Muscle of leg (tissue), 16 donors: ENCODE measurements around the gene PPP1CB. TPM values are rescaled to one million over a fixed set of nuclear protein-coding genes. Genes with fewer than 3 reads are reported as not detected.

Experiments
- DNase-seq: peaks from one replicate; pipeline ENCODE4 v3.0.0; 2013
- H3K27ac ChIP-seq: one replicate; pipeline ENCODE4 v1.5.1; 2013; ENCODE audit warnings: mild to moderate bottlenecking, low read length, control low read depth
- H3K27me3 ChIP-seq: one replicate; pipeline ENCODE4 v1.6.1; 2013; ENCODE audit warnings: low read length; ENCODE audit not compliant: control insufficient read depth, insufficient read depth
- H3K36me3 ChIP-seq: one replicate; pipeline ENCODE4 v1.6.1; 2013; ENCODE audit warnings: low read length; ENCODE audit not compliant: control insufficient read depth, insufficient read depth
- H3K4me1 ChIP-seq: one replicate; pipeline ENCODE4 v1.6.1; 2013; ENCODE audit warnings: low read length; ENCODE audit not compliant: control insufficient read depth, insufficient read depth
- H3K4me3 ChIP-seq: one replicate; pipeline ENCODE4 v1.5.1; 2013; ENCODE audit warnings: low read length, control low read depth
- H3K9me3 ChIP-seq: replicated peaks from 2 replicates; pipeline ENCODE4 v1.6.1; 2013; ENCODE audit warnings: low read depth, low read length; ENCODE audit not compliant: control insufficient read depth
- WGBS: methylation state at CpG from one replicate; pipeline ENCODE4 v1.1.5; 2013; ENCODE audit warnings: missing lambda C conversion rate; ENCODE audit not compliant: insufficient coverage; 5-methylcytosine and 5-hydroxymethylcytosine counted together
- long read RNA-seq, 11 donors: transcript quantifications; one replicate each; lab custom pipeline, GENCODE V29; 2026
- polyA plus RNA-seq, 8 donors: library from polyadenylated mRNA; unstranded; fragments of 120-200 nt; gene quantifications; one replicate each; pipeline versions ENCODE4 v1.2.1 to v1.2.3, GENCODE V29; 2013; ENCODE audit warnings: inconsistent platforms in 1 of 8, low replicate concordance in 1 of 8; ENCODE audit not compliant: insufficient read length in 8 of 8, insufficient read depth in 1 of 8
- total RNA-seq: library from RNA; stranded (reverse); fragments of 120-200 nt; gene quantifications from one replicate; pipeline ENCODE4 v1.2.4, GENCODE V29; 2013

Gene PPP1CB
- total RNA-seq (124 TPM), polyA plus RNA-seq (100 to 1,000 TPM; 123 to 173 (median 164) TPM)
- long read RNA-seq, donor 1, full-length matches to known transcripts = 37 of 45 reads
- long read RNA-seq, donor 1, partial matches to known transcripts = 8 of 45 reads
- long read RNA-seq, donor 1, other reads (novel, unspliced or antisense) = 0 of 45 reads
- long read RNA-seq, donor 2, full-length matches to known transcripts = 6 of 6 reads
- long read RNA-seq, donor 2, partial matches to known transcripts = 0 of 6 reads
- long read RNA-seq, donor 2, other reads (novel, unspliced or antisense) = 0 of 6 reads
- long read RNA-seq, donor 3, full-length matches to known transcripts = 50 of 62 reads
- long read RNA-seq, donor 3, partial matches to known transcripts = 12 of 62 reads
- long read RNA-seq, donor 3, other reads (novel, unspliced or antisense) = 0 of 62 reads
- long read RNA-seq, donor 4, full-length matches to known transcripts = 42 of 52 reads
- long read RNA-seq, donor 4, partial matches to known transcripts = 10 of 52 reads
- long read RNA-seq, donor 4, other reads (novel, unspliced or antisense) = 0 of 52 reads
- long read RNA-seq, donor 5, full-length matches to known transcripts = 127 of 177 reads
- long read RNA-seq, donor 5, partial matches to known transcripts = 50 of 177 reads
- long read RNA-seq, donor 5, other reads (novel, unspliced or antisense) = 0 of 177 reads
- long read RNA-seq, donor 6, full-length matches to known transcripts = 72 of 100 reads
- long read RNA-seq, donor 6, partial matches to known transcripts = 28 of 100 reads
- long read RNA-seq, donor 6, other reads (novel, unspliced or antisense) = 0 of 100 reads
- long read RNA-seq, donor 7, full-length matches to known transcripts = 69 of 339 reads
- long read RNA-seq, donor 7, partial matches to known transcripts = 270 of 339 reads
- long read RNA-seq, donor 7, other reads (novel, unspliced or antisense) = 0 of 339 reads
- long read RNA-seq, donor 8, full-length matches to known transcripts = 44 of 63 reads
- long read RNA-seq, donor 8, partial matches to known transcripts = 19 of 63 reads
- long read RNA-seq, donor 8, other reads (novel, unspliced or antisense) = 0 of 63 reads
- long read RNA-seq, donor 9, full-length matches to known transcripts = 50 of 92 reads
- long read RNA-seq, donor 9, partial matches to known transcripts = 42 of 92 reads
- long read RNA-seq, donor 9, other reads (novel, unspliced or antisense) = 0 of 92 reads
- long read RNA-seq, donor 10, full-length matches to known transcripts = 78 of 117 reads
- long read RNA-seq, donor 10, partial matches to known transcripts = 39 of 117 reads
- long read RNA-seq, donor 10, other reads (novel, unspliced or antisense) = 0 of 117 reads
- long read RNA-seq, donor 11, full-length matches to known transcripts = 57 of 77 reads
- long read RNA-seq, donor 11, partial matches to known transcripts = 20 of 77 reads
- long read RNA-seq, donor 11, other reads (novel, unspliced or antisense) = 0 of 77 reads

GRCh38 chr2:28751252-28751955, at the start of gene PPP1CB:
Gene PPP1CB (plus strand): TSS chr2:28751830. CDS start chr2:28752125, 295 bp downstream.
- no peaks in the 10 kb centered on the region for H3K27me3 ChIP-seq
- no peaks in the 10 kb centered on the region for H3K9me3 ChIP-seq
- no peaks in the 10 kb centered on the region for H3K36me3 ChIP-seq
- H3K4me1 ChIP-seq = peaks cover 15% of the 10 kb centered on the region
- H3K27ac ChIP-seq = peak within 1 kb of the TSS; percentile 98
- peak within 1 kb of the TSS; percentile 64 for H3K4me3 ChIP-seq
- peak; percentile 99 for DNase-seq
- WGBS = under 1% methylated on average over 79 of the region's 81 CpGs

- WGBS = 75% methylated on average over 3 of the region's 3 CpGs
These were observed 49.2 kb upstream of the PPP1CB start for GRCh38 chr2:28702415-28702861.

GRCh38 chr2:28702878-28703277, 48.8 kb upstream of the PPP1CB start:
- no peaks in the 10 kb centered on the region for H3K36me3 ChIP-seq
- DNase-seq = no peak
- no peak overlapping the region for H3K27ac ChIP-seq
- 88% methylated on average over 8 of the region's 8 CpGs for WGBS
- no peak overlapping the region for H3K4me3 ChIP-seq
- no peaks in the 10 kb centered on the region for H3K27me3 ChIP-seq
- peaks cover 2% of the 10 kb centered on the region for H3K4me1 ChIP-seq
- peaks cover 2% of the 10 kb centered on the region for H3K9me3 ChIP-seq

More at GRCh38 chr2:28702415-28702861, 49.2 kb upstream of the PPP1CB start:
- H3K4me3 ChIP-seq = no peak overlapping the region
- peak; percentile 54 for DNase-seq
- H3K27ac ChIP-seq = no peak overlapping the region
- H3K36me3 ChIP-seq = no peaks in the 10 kb centered on the region
- peaks cover 2% of the 10 kb centered on the region for H3K9me3 ChIP-seq
- no peaks in the 10 kb centered on the region for H3K27me3 ChIP-seq
- H3K4me1 ChIP-seq = peaks cover 2% of the 10 kb centered on the region

- Histone ChIP-seq H3K36me3 (no peaks in the 10 kb centered on the region), H3K9me3 (peaks cover 2% of the 10 kb centered on the region), H3K4me3 (no peak overlapping the region), H3K4me1 (peaks cover 2% of the 10 kb centered on the region), H3K27ac (no peak overlapping the region), H3K27me3 (no peaks in the 10 kb centered on the region)
- WGBS = no CpG with 5 or more reads among the region's 4 CpGs
- DNase-seq = no peak
These were observed 47.0 kb upstream of the PPP1CB start for GRCh38 chr2:28704621-28705020.

GRCh38 chr2:28705751-28706440, 45.7 kb upstream of the PPP1CB start:
- Histone ChIP-seq H3K27me3 (no peaks in the 10 kb centered on the region), H3K4me3 (no peak overlapping the region), H3K4me1 (peaks cover 2% of the 10 kb centered on the region), H3K36me3 (no peaks in the 10 kb centered on the region), H3K9me3 (peaks cover 2% of the 10 kb centered on the region), H3K27ac (no peak overlapping the region)
- no CpG with 5 or more reads among the region's 4 CpGs for WGBS
- DNase-seq = no peak

GRCh38 chr2:28707592-28707991, 44.0 kb upstream of the PPP1CB start:
- H3K4me3 ChIP-seq = no peak overlapping the region
- H3K36me3 ChIP-seq = no peaks in the 10 kb centered on the region
- WGBS = 33% methylated on average over 1 of the region's 1 CpG
- peak; percentile 42 for DNase-seq
- H3K9me3 ChIP-seq = peaks cover 2% of the 10 kb centered on the region
- H3K27ac ChIP-seq = no peak overlapping the region
- H3K27me3 ChIP-seq = no peaks in the 10 kb centered on the region
- peaks cover 2% of the 10 kb centered on the region for H3K4me1 ChIP-seq

- DNase-seq = no peak
- no peak overlapping the region for H3K27ac ChIP-seq
- H3K9me3 ChIP-seq = peaks cover 2% of the 10 kb centered on the region
- H3K27me3 ChIP-seq = no peaks in the 10 kb centered on the region
- no peak overlapping the region for H3K4me3 ChIP-seq
- 53% methylated on average over 7 of the region's 8 CpGs for WGBS
- H3K36me3 ChIP-seq = no peaks in the 10 kb centered on the region
- no peaks in the 10 kb centered on the region for H3K4me1 ChIP-seq
These were observed 42.5 kb upstream of the PPP1CB start for GRCh38 chr2:28709101-28709500.

GRCh38 chr2:28710545-28710944, 41.1 kb upstream of the PPP1CB start:
- Histone ChIP-seq H3K36me3 (no peaks in the 10 kb centered on the region), H3K27me3 (no peaks in the 10 kb centered on the region), H3K4me3 (no peak overlapping the region), H3K27ac (no peak overlapping the region), H3K4me1 (no peaks in the 10 kb centered on the region), H3K9me3 (peaks cover 2% of the 10 kb centered on the region)
- WGBS = 100% methylated on average over 1 of the region's 4 CpGs
- no peak for DNase-seq
